ENCODE data around the gene ATAD3A. TPM values are rescaled to one million over a fixed set of nuclear protein-coding genes. Genes with fewer than 3 reads are reported as not detected.
"Not testable (repeated sequence)": the region's sequence is repeated elsewhere in the genome, so short reads cannot be mapped to it uniquely, and the experiment has no call there.

ATAD3A gene
- total RNA-seq, 2 experiments from 2014 or later = 17.0 to 19.5 TPM

- DNase-seq (no peak), ATAC-seq (ENCODE audit: poor library complexity) (no peak)
- intact Hi-C loops (cut with DNase I, micrococcal nuclease) = no loop called here
- Histone ChIP-seq H3K9me3 (ENCODE audit: control insufficient read depth in 1 of 2, insufficient read depth in 1 of 2, low read length in 2 of 2) (no peaks in the 10 kb centered on the region), H3K4me1 (ENCODE audit: insufficient read depth, low read length) (peaks cover 6% of the 10 kb centered on the region), H3K4me3 (ENCODE audit: low read length) (no peak overlapping the region), H3K27ac (ENCODE audit: low read depth in 1 of 2, low read length in 2 of 2) (no peak overlapping the region), H3K36me3 (ENCODE audit: insufficient read depth, low read length) (peaks cover 14% of the 10 kb centered on the region), H3K27me3 (ENCODE audit: control insufficient read depth in 1 of 2, insufficient read depth in 2 of 2, low read length in 2 of 2) (no peaks in the 10 kb centered on the region)
- no peak for TF ChIP-seq CTCF (IDR thresholded peaks at IDR 0.05)
- Mint-ChIP-seq H3K36me3 (ENCODE audit: low read depth) (peaks cover 22% of the 10 kb centered on the region), H3K27ac (no peak overlapping the region), H3K9me3 (no peaks in the 10 kb centered on the region), H3K27me3 (no peaks in the 10 kb centered on the region), H3K4me1 (ENCODE audit: low read depth) (peaks cover 3% of the 10 kb centered on the region), H3K4me3 (no peak overlapping the region)
- POLR2A ChIA-PET = no interaction called here
- CTCF ChIA-PET = no interaction called here
These were observed 44.5 kb downstream of the ATAD3A start for GRCh38 chr1:1556505-1556904.

- peaks cover 26% of the 10 kb centered on the region for H3K36me3 Mint-ChIP-seq (ENCODE audit: low read depth)
- H3K27me3 ChIP-seq (ENCODE audit: control insufficient read depth in 1 of 2, insufficient read depth in 2 of 2, low read length in 2 of 2); H3K4me1 Mint-ChIP-seq (ENCODE audit: low read depth); H3K4me3 Mint-ChIP-seq; DNase-seq; H3K4me3 ChIP-seq (ENCODE audit: low read length); H3K27me3 Mint-ChIP-seq; H3K4me1 ChIP-seq (ENCODE audit: insufficient read depth, low read length); intact Hi-C loops (cut with DNase I, micrococcal nuclease); ATAC-seq (ENCODE audit: poor library complexity); H3K27ac Mint-ChIP-seq; H3K9me3 ChIP-seq (ENCODE audit: control insufficient read depth in 1 of 2, insufficient read depth in 1 of 2, low read length in 2 of 2); POLR2A ChIA-PET; H3K9me3 Mint-ChIP-seq; H3K27ac ChIP-seq (ENCODE audit: low read depth in 1 of 2, low read length in 2 of 2); CTCF ChIA-PET: not testable (repeated sequence)
- peaks cover 19% of the 10 kb centered on the region for H3K36me3 ChIP-seq (ENCODE audit: insufficient read depth, low read length)
These were observed 45.0 kb downstream of the ATAD3A start for GRCh38 chr1:1556961-1557360.

- H3K9me3 Mint-ChIP-seq; H3K4me1 ChIP-seq (ENCODE audit: insufficient read depth, low read length); H3K4me3 Mint-ChIP-seq; H3K27me3 ChIP-seq (ENCODE audit: control insufficient read depth in 1 of 2, insufficient read depth in 2 of 2, low read length in 2 of 2); DNase-seq; ATAC-seq (ENCODE audit: poor library complexity); intact Hi-C loops (cut with DNase I, micrococcal nuclease); H3K27ac ChIP-seq (ENCODE audit: low read depth in 1 of 2, low read length in 2 of 2); H3K9me3 ChIP-seq (ENCODE audit: control insufficient read depth in 1 of 2, insufficient read depth in 1 of 2, low read length in 2 of 2); H3K4me1 Mint-ChIP-seq (ENCODE audit: low read depth); H3K27me3 Mint-ChIP-seq; H3K4me3 ChIP-seq (ENCODE audit: low read length); POLR2A ChIA-PET; CTCF ChIA-PET; H3K27ac Mint-ChIP-seq: not testable (repeated sequence)
- H3K36me3 Mint-ChIP-seq (ENCODE audit: low read depth) = peaks cover 34% of the 10 kb centered on the region
- H3K36me3 ChIP-seq (ENCODE audit: insufficient read depth, low read length) = peaks cover 23% of the 10 kb centered on the region
These were observed 45.7 kb downstream of the ATAD3A start for GRCh38 chr1:1557688-1558087.

GRCh38 chr1:1558591-1558990, 46.6 kb downstream of the ATAD3A start:
- no peaks in the 10 kb centered on the region for H3K27me3 Mint-ChIP-seq
- intact Hi-C loops (cut with DNase I, micrococcal nuclease) = no loop called here
- DNase-seq (no peak), ATAC-seq (ENCODE audit: poor library complexity) (no peak)
- no peaks in the 10 kb centered on the region for H3K9me3 ChIP-seq (ENCODE audit: control insufficient read depth in 1 of 2, insufficient read depth in 1 of 2, low read length in 2 of 2)
- no peaks in the 10 kb centered on the region for H3K4me1 ChIP-seq (ENCODE audit: insufficient read depth, low read length)
- no peaks in the 10 kb centered on the region for H3K27me3 ChIP-seq (ENCODE audit: control insufficient read depth in 1 of 2, insufficient read depth in 2 of 2, low read length in 2 of 2)
- no peaks in the 10 kb centered on the region for H3K9me3 Mint-ChIP-seq
- TF ChIP-seq CTCF (IDR thresholded peaks at IDR 0.05) = no peak
- no peak overlapping the region for H3K4me3 ChIP-seq (ENCODE audit: low read length)
- peaks cover 31% of the 10 kb centered on the region for H3K36me3 ChIP-seq (ENCODE audit: insufficient read depth, low read length)
- peaks cover 40% of the 10 kb centered on the region for H3K36me3 Mint-ChIP-seq (ENCODE audit: low read depth)
- H3K27ac Mint-ChIP-seq = peak overlapping the region; percentile 18
- H3K4me3 Mint-ChIP-seq = no peak overlapping the region
- no peak overlapping the region for H3K27ac ChIP-seq (ENCODE audit: low read depth in 1 of 2, low read length in 2 of 2)
- ChIA-PET POLR2A (interaction anchor here (0.9 kb wide), 1 partner anchor 10 kb away, joined by 3 read pairs; no protein-coding TSS in a partner anchor), CTCF (no interaction called here)
- peaks cover 3% of the 10 kb centered on the region for H3K4me1 Mint-ChIP-seq (ENCODE audit: low read depth)

All from CD4-positive, alpha-beta T cell (primary cell).